ENCODE results near the gene EPN3.

- no peak for TF ChIP-seq EZH2phosphoT487 (IDR thresholded peaks at IDR 0.05; ENCODE audit: low read depth, severe bottlenecking, unreplicated experiment)
- TF ChIP-seq CTCF (IDR thresholded peaks at IDR 0.05; ENCODE audit: poor library complexity), result no peak
These were observed 5.4 kb downstream of the EPN3 start for GRCh38 chr17:50537721-50538548.
